Prostate gland (tissue), 2 donors: ENCODE data around the gene BCL6B. TPM values are rescaled to one million over a fixed set of nuclear protein-coding genes. Genes with fewer than 3 reads are reported as not detected.

Experiments used
- DNase-seq: peaks from one replicate; pipeline ENCODE4 v3.0.0-alpha.2; 2019; ENCODE audit warnings: low spot score
- H3K27ac ChIP-seq, 2 donors: fragments of 200-600 bp; sonication (generic); 2 replicates each; pipeline ENCODE4 v1.5.1; 2017 to 2019
- H3K27me3 ChIP-seq: fragments of 200-600 bp; sonication (generic); replicated peaks from 2 replicates; pipeline ENCODE4 v1.5.1; 2019; ENCODE audit not compliant: insufficient read depth
- H3K36me3 ChIP-seq, 2 donors: fragments of 200-600 bp; sonication (generic); 1 replicate in 1 of 2; 2 replicates in 1 of 2; pipeline versions ENCODE4 v1.5.1 to v1.8.1; 2017 to 2019
- H3K4me1 ChIP-seq: fragments of 200-600 bp; sonication (generic); replicated peaks from 2 replicates; pipeline ENCODE4 v1.5.1; 2019
- H3K4me3 ChIP-seq, 2 donors: fragments of 200-600 bp; sonication (generic); 2 replicates each; pipeline ENCODE4 v1.5.1; 2017 to 2019
- H3K9me3 ChIP-seq: fragments of 200-600 bp; sonication (generic); 2 replicates; pipeline ENCODE4 v1.5.1; 2017
- CTCF ChIP-seq, 4 experiments: fragments of 200-600 bp in 2 of 4; fragments of 450-650 bp in 2 of 4; sonication (generic) in 2 of 4; IDR thresholded peaks; 1 replicate in 3 of 4; 2 replicates in 1 of 4; pipeline ENCODE4 v1.5.1; 2016 to 2019; ENCODE audit warnings: antibody characterized with exemption in 4 of 4, mild to moderate bottlenecking in 2 of 4, moderate library complexity in 2 of 4
- POLR2A ChIP-seq: fragments of 450-650 bp; IDR thresholded peaks from one replicate; pipeline ENCODE4 v1.6.1; 2016; ENCODE audit warnings: antibody characterized with exemption, mild to moderate bottlenecking
- POLR2AphosphoS5 ChIP-seq: sonication (generic); formaldehyde crosslinking; IDR thresholded peaks from one replicate; pipeline ENCODE4 v1.6.1; 2017; ENCODE audit warnings: antibody characterized with exemption
- WGBS: methylation state at CpG from one replicate; pipeline ENCODE4 v1.1.5; 2018; 5-methylcytosine and 5-hydroxymethylcytosine counted together
- intact Hi-C: fragments of 100-400 bp; cut with DNase I; formaldehyde crosslinking; loops from one replicate; pipeline ENCODE4 v1.14.2; 2022
- total RNA-seq, 2 donors: library from RNA; depleted of rRNA; stranded (reverse); fragments of >200 nt; gene quantifications; one replicate each; pipeline ENCODE4 v1.1.0, GENCODE V29; 2016

Gene BCL6B
- total RNA-seq, 2 donors from 2014 or later, result 0.96 to 4.0 TPM

- WGBS, result 53% methylated on average over 4 of the region's 4 CpGs
- TF ChIP-seq CTCF (IDR thresholded peaks at IDR 0.05) (no peak), POLR2A (no peak), POLR2AphosphoS5 (no peak)
- no peaks in the 10 kb centered on the region for H3K9me3 ChIP-seq
- H3K27me3 ChIP-seq, result no peaks in the 10 kb centered on the region
- H3K27ac ChIP-seq, result no peak overlapping the region
- H3K36me3 ChIP-seq, result no peaks in the 10 kb centered on the region
- no peak for DNase-seq
- intact Hi-C loops, result no loop called here
- H3K4me3 ChIP-seq, result no peak overlapping the region
- no peaks in the 10 kb centered on the region for H3K4me1 ChIP-seq
Measured at GRCh38 chr17:7064261-7064660, 41.4 kb downstream of the BCL6B start.

GRCh38 chr17:7067198-7067597 lies 44.3 kb downstream of the BCL6B start:
- H3K4me3 ChIP-seq, result no peak overlapping the region
- no peak for DNase-seq
- 100% methylated on average over 1 of the region's 1 CpG for WGBS
- no peak overlapping the region for H3K27ac ChIP-seq
- H3K9me3 ChIP-seq, result no peaks in the 10 kb centered on the region
- H3K36me3 ChIP-seq, result no peaks in the 10 kb centered on the region
- no peak for TF ChIP-seq POLR2AphosphoS5
- TF ChIP-seq CTCF (IDR thresholded peaks at IDR 0.05), result no peak
- TF ChIP-seq POLR2A, result no peak
- no peaks in the 10 kb centered on the region for H3K4me1 ChIP-seq
- intact Hi-C loops, result no loop called here
- H3K27me3 ChIP-seq, result no peaks in the 10 kb centered on the region

- no peaks in the 10 kb centered on the region for H3K36me3 ChIP-seq
- WGBS, result 39% methylated on average over 1 of the region's 1 CpG
- no peaks in the 10 kb centered on the region for H3K9me3 ChIP-seq
- no peak overlapping the region for H3K4me3 ChIP-seq
- H3K27me3 ChIP-seq, result no peaks in the 10 kb centered on the region
- no peak for DNase-seq
- H3K27ac ChIP-seq, result no peak overlapping the region
- no peaks in the 10 kb centered on the region for H3K4me1 ChIP-seq
- intact Hi-C loops, result no loop called here
- TF ChIP-seq CTCF (IDR thresholded peaks at IDR 0.05), result no peak
- no peak for TF ChIP-seq POLR2AphosphoS5
- no peak for TF ChIP-seq POLR2A
Measured at GRCh38 chr17:7068268-7068667, 45.4 kb downstream of the BCL6B start.

- Histone ChIP-seq H3K4me1 (no peaks in the 10 kb centered on the region), H3K36me3 (no peaks in the 10 kb centered on the region), H3K27me3 (no peaks in the 10 kb centered on the region), H3K27ac (no peak overlapping the region), H3K4me3 (no peak overlapping the region), H3K9me3 (no peaks in the 10 kb centered on the region)
- 89% methylated on average over 2 of the region's 3 CpGs for WGBS
- no peak for DNase-seq
- intact Hi-C loops, result no loop called here
- TF ChIP-seq POLR2AphosphoS5 (no peak), POLR2A (no peak), CTCF (IDR thresholded peaks at IDR 0.05) (no peak)
Measured at GRCh38 chr17:7070712-7071111, 47.9 kb downstream of the BCL6B start.

- intact Hi-C loops, result no loop called here
Measured at GRCh38 chr17:7072406-7072805, 49.6 kb downstream of the BCL6B start.

More at GRCh38 chr17:7072406-7072805, 49.6 kb downstream of the BCL6B start:
- WGBS, result 52% methylated on average over 2 of the region's 2 CpGs
- Histone ChIP-seq H3K9me3 (no peaks in the 10 kb centered on the region), H3K27me3 (no peaks in the 10 kb centered on the region), H3K4me3 (no peak overlapping the region), H3K27ac (no peak overlapping the region), H3K4me1 (no peaks in the 10 kb centered on the region), H3K36me3 (no peaks in the 10 kb centered on the region)
- no peak for DNase-seq
- no peak for TF ChIP-seq POLR2A
- TF ChIP-seq POLR2AphosphoS5, result no peak
- no peak for TF ChIP-seq CTCF (IDR thresholded peaks at IDR 0.05)
